Left lobe of liver (tissue), 2 donors: ENCODE measurements around the gene PPFIA4. TPM values are rescaled to one million over a fixed set of nuclear protein-coding genes. Genes with fewer than 3 reads are reported as not detected.

Experiments
- ATAC-seq: fragments of 200-7000 bp; cut with Tn5 transposase; one replicate; pipeline ENCODE4 v1.9.1; 2020; ENCODE audit warnings: mild to moderate bottlenecking, moderate library complexity
- DNase-seq: peaks from one replicate; pipeline ENCODE4 v3.0.0-alpha.2; 2020; ENCODE audit warnings: low spot score
- total RNA-seq: library from RNA; stranded (reverse); gene quantifications from one replicate; pipeline ENCODE4 v1.2.1, GENCODE V29; 2021
- donor health status: DM: no; HTN: no; CAD: no; lungs with moderate emphysema.
- donor health status: DM: no; HTN: yes; CAD: no.

Gene PPFIA4
- total RNA-seq, 1 donor from 2014 or later: 0.78 TPM

GRCh38 chr1:203081465-203082230, 55.4 kb downstream of the PPFIA4 start:
- ATAC-seq: no peak

GRCh38 chr1:203082231-203082505, 55.9 kb downstream of the PPFIA4 start:
- no peak for DNase-seq
- no peak for ATAC-seq

More at GRCh38 chr1:203081465-203082230, 55.4 kb downstream of the PPFIA4 start:
- peak; percentile 18 for DNase-seq

- ATAC-seq (no peak), DNase-seq (peak; percentile 29)
Observed at GRCh38 chr1:203082571-203083462, 56.5 kb downstream of the PPFIA4 start.

GRCh38 chr1:203083463-203083921, 57.2 kb downstream of the PPFIA4 start:
- DNase-seq: peak; percentile 36

GRCh38 chr1:203084588-203085527, 58.6 kb downstream of the PPFIA4 start:
- DNase-seq (peak; percentile 40), ATAC-seq (peak; percentile 24)

More at GRCh38 chr1:203083463-203083921, 57.2 kb downstream of the PPFIA4 start:
- ATAC-seq: no peak

GRCh38 chr1:203085528-203086406, 59.5 kb downstream of the PPFIA4 start, which contains the start of gene MYOG:
Gene MYOG, minus strand, starts transcription at chr1:203086012. Its CDS starts 51 bp downstream, at chr1:203085961.
- ATAC-seq (no peak), DNase-seq (peak; percentile 33)

- ATAC-seq (no peak), DNase-seq (peak; percentile 11)
Observed at GRCh38 chr1:203086992-203087763, 60.9 kb downstream of the PPFIA4 start.

- DNase-seq: peak; percentile 28
- no peak for ATAC-seq
Observed at GRCh38 chr1:203088441-203088840, 62.1 kb downstream of the PPFIA4 start.

- ATAC-seq (no peak), DNase-seq (no peak)
Observed at GRCh38 chr1:203089001-203089650, 62.8 kb downstream of the PPFIA4 start.

- ATAC-seq (no peak), DNase-seq (peak; percentile 40)
Observed at GRCh38 chr1:203089651-203090045, 63.4 kb downstream of the PPFIA4 start.

- no peak for ATAC-seq
Observed at GRCh38 chr1:203090421-203091198, 64.3 kb downstream of the PPFIA4 start.

GRCh38 chr1:203091199-203091477, 64.8 kb downstream of the PPFIA4 start:
- ATAC-seq (no peak), DNase-seq (no peak)

More at GRCh38 chr1:203090421-203091198, 64.3 kb downstream of the PPFIA4 start:
- DNase-seq: no peak

GRCh38 chr1:203091761-203092330, 65.6 kb downstream of the PPFIA4 start:
- ATAC-seq (no peak), DNase-seq (no peak)

GRCh38 chr1:203093754-203094410, 67.6 kb downstream of the PPFIA4 start:
- no peak for DNase-seq
- ATAC-seq: no peak

GRCh38 chr1:203095061-203095690, 68.9 kb downstream of the PPFIA4 start:
- DNase-seq (no peak), ATAC-seq (no peak)

- DNase-seq (no peak), ATAC-seq (no peak)
Observed at GRCh38 chr1:203096566-203096965, 70.3 kb downstream of the PPFIA4 start.
